Spleen (tissue), 11 donors: ENCODE measurements around the gene CIAO3. TPM values are rescaled to one million over a fixed set of nuclear protein-coding genes. Genes with fewer than 3 reads are reported as not detected.
A peak's percentile ranks its signal among the peaks of the same experiment; 100 is the strongest.

ENCODE experiments used
- DNase-seq: peaks from one replicate; pipeline ENCODE4 v3.0.0-alpha.2; 2020
- H3K27ac ChIP-seq, 8 donors: fragments of 200-600 bp; sonication (generic) in 7 of 8; 1 replicate in 4 of 8; 2 replicates in 4 of 8; pipeline versions ENCODE4 v1.5.0 to v1.8.0; 2016 to 2021; ENCODE audit warnings: inconsistent platforms in 4 of 8, mild to moderate bottlenecking in 4 of 8, moderate library complexity in 1 of 8
- H3K27me3 ChIP-seq, 7 donors: fragments of 200-600 bp; sonication (generic) in 6 of 7; replicated peaks in 1 of 7; 1 replicate in 4 of 7; 2 replicates in 3 of 7; pipeline versions ENCODE4 v1.5.0 to v1.8.0; 2016 to 2021; ENCODE audit warnings: inconsistent platforms in 3 of 7, mild to moderate bottlenecking in 1 of 7
- H3K36me3 ChIP-seq, 6 donors: fragments of 200-600 bp; sonication (generic) in 5 of 6; 1 replicate in 4 of 6; 2 replicates in 2 of 6; pipeline versions ENCODE4 v1.5.0 to v1.8.0; 2016 to 2021; ENCODE audit warnings: inconsistent platforms in 2 of 6
- H3K4me1 ChIP-seq, 6 donors: fragments of 200-600 bp; sonication (generic) in 5 of 6; 1 replicate in 3 of 6; 2 replicates in 3 of 6; pipeline versions ENCODE4 v1.5.0 to v1.8.0; 2016 to 2021; ENCODE audit warnings: inconsistent platforms in 3 of 6
- H3K4me3 ChIP-seq, 8 donors: fragments of 200-600 bp; sonication (generic) in 7 of 8; 1 replicate in 4 of 8; 2 replicates in 4 of 8; pipeline versions ENCODE4 v1.5.0 to v1.8.0; 2016 to 2021; ENCODE audit warnings: inconsistent platforms in 4 of 8, mild to moderate bottlenecking in 4 of 8, moderate library complexity in 2 of 8
- H3K9me3 ChIP-seq, 8 donors: fragments of 200-600 bp; sonication (generic) in 7 of 8; 1 replicate in 4 of 8; 2 replicates in 4 of 8; pipeline versions ENCODE4 v1.5.0 to v1.8.0; 2016 to 2021; ENCODE audit warnings: inconsistent platforms in 4 of 8
- POLR2A ChIP-seq, 3 donors: fragments of 450-650 bp; IDR thresholded peaks; one replicate each; pipeline ENCODE4 v1.5.1; 2017; ENCODE audit warnings: antibody characterized with exemption in 3 of 3, mild to moderate bottlenecking in 1 of 3
- POLR2AphosphoS5 ChIP-seq, 3 donors: sonication (generic); formaldehyde crosslinking; IDR thresholded peaks; one replicate each; pipeline ENCODE4 v1.5.1; 2017; ENCODE audit warnings: antibody characterized with exemption in 3 of 3
- WGBS, 5 donors: extraction: QIAGEN DNeasy Blood & Tissue Kit in 3 of 5; methylation state at CpG; one replicate each; pipeline versions ENCODE4 v1.1.5 to v1.1.7; 2013 to 2018; 5-methylcytosine and 5-hydroxymethylcytosine counted together
- intact Hi-C: fragments of 100-400 bp; cut with DNase I; formaldehyde crosslinking; loops from one replicate; pipeline ENCODE4 v1.15.0; 2023; ENCODE audit warnings: low total_unique reads
- polyA plus RNA-seq, 3 donors: library from polyadenylated mRNA; stranded (reverse); fragments of 200-250 nt; gene quantifications; one replicate each; pipeline ENCODE4 v1.2.1, GENCODE V29; 2013
- total RNA-seq, 7 donors: library from RNA; depleted of rRNA in 3 of 7; stranded (reverse); fragments of >200 nt in 3 of 7; fragmentation: NEBNext Ultra II Directional in 4 of 7; extraction: Animal tissue kit (Norgen Biotek cat#: 25700) in 4 of 7; gene quantifications; one replicate each; pipeline versions ENCODE4 v1.1.0 to v1.2.1, GENCODE V29; 2016 to 2021
- TF ChIP-seq, protein P1 (sequence below), 11 experiments: fragments of 200-600 bp in 7 of 11; fragments of 450-650 bp in 4 of 11; sonication (generic) in 4 of 11; IDR thresholded peaks in 8 of 11; conservative IDR thresholded peaks in 3 of 11; 1 replicate in 7 of 11; 2 replicates in 4 of 11; pipeline versions ENCODE4 v1.4.0 to v1.8.0; 2016 to 2021; ENCODE audit warnings: antibody characterized with exemption in 11 of 11, inconsistent platforms in 4 of 11, mild to moderate bottlenecking in 1 of 11
- donor health status: healthy with polysubstance abuse.
- donor health status: DM: no; HTN: no; CAD: no; lungs with moderate emphysema.
- donor health status: DM: no; HTN: no; CAD: no.
- donor health status: Bipolar disorder and iron deficiency.
- donor health status: healthy.
- donor health status: DM: no; HTN: no; CAD: no.
- donor health status: DM: yes; HTN: yes; CAD: no.

CIAO3 gene
- total and polyA plus RNA-seq, 10 donors, result 24.9 to 80.4 (median 39.4) TPM

DNA sequence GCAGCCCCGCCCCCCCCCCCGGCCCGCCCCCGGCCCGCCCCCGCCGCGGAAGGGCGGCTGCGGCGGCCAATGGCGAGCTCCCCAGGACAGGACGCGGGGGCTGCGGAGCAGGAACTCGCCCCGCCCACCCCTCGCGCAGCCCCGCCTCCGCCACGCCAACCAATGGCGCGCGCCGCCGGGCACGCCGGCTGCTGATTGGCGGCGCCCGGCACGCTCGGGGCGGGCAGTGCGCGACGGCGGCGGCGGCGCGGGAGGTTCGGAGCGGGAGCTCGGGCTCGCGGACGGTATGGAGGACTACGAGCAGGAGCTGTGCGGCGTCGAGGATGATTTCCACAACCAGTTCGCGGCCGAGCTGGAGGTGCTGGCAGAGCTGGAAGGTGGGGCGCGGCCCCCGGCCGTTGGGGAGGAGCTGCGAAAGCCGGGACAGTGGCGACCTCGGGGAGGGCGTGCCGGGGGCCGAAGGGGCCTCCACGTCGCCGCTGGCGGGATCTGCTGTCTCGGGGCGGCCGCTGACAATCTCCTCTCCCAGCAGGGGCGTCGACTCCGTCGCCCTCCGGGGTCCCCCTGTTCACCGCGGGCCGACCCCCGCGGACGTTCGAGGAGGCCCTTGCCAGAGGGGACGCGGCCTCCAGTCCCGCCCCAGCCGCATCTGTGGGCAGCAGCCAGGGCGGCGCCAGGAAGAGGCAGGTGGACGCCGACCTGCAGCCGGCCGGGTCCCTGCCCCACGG, 47.8 kb upstream of the CIAO3 start, which contains the start of gene CHTF18:
Gene CHTF18 (plus strand): TSS at position 222 of the 728 bp plus-strand sequence. CDS start 65 bp downstream, at position 287.
- intact Hi-C loops, result loop anchor here (5.0 kb wide), 1 partner anchor 76 kb away; no protein-coding TSS in a partner anchor
- peaks cover 0 to 3% (median 0%) of the 10 kb centered on the region in 7 donors for H3K27me3 ChIP-seq
- H3K4me3 ChIP-seq, result peak within 1 kb of the TSS; percentile 92 to 99 (median 97)
- TF ChIP-seq POLR2AphosphoS5 (IDR thresholded peaks at IDR 0.05), result peak; percentile 10 to 68 (median 65)
- TF ChIP-seq POLR2A (IDR thresholded peaks at IDR 0.05), result no peak
- peak; percentile 95 for DNase-seq
- peaks cover 0 to 63% (median 18%) of the 10 kb centered on the region in 6 donors for H3K36me3 ChIP-seq
- 0 to 1% (median 0%) methylated on average over 14 to 97 of the region's 97 CpGs for WGBS, 5 donors
- peak within 1 kb of the TSS; percentile 53 to 90 (median 78) for H3K27ac ChIP-seq
- peaks cover 17 to 45% (median 33%) of the 10 kb centered on the region in 6 donors for H3K4me1 ChIP-seq
- no peaks in the 10 kb centered on the region for H3K9me3 ChIP-seq

DNA sequence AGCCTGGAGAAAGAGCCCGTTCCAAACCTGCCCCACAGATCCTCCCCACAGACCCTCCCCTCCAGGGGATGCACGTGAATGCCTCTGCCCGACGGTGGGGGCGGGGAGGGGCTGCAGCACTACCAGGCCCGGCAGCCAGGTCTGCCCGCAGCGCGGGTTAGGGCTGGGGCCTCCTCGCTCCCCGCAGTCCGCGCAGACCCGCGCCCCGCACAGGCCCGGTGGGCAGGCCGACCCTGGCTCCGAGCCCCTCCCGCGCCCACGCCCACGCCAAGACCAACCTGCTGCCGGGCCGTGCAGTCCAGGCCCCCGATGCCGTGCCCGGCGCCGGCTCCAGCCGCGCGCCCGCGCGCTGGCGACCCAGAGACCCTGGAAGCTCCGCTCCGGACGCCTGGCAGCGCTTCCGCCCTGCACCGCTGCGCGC, 47.2 kb upstream of the CIAO3 start, which contains the start of gene RPUSD1:
Gene RPUSD1 (minus strand): TSS at position 404 of the 421 bp plus-strand sequence. CDS start 644 bp downstream, outside the sequence.
- Histone ChIP-seq H3K27ac (peak within 1 kb of the TSS; percentile 53 to 90 (median 78)), H3K9me3 (no peaks in the 10 kb centered on the region), H3K4me1 (peaks cover 17 to 45% (median 33%) of the 10 kb centered on the region in 6 donors), H3K27me3 (peaks cover 0 to 9% (median 3%) of the 10 kb centered on the region in 7 donors), H3K36me3 (peaks cover 0 to 57% (median 15%) of the 10 kb centered on the region in 6 donors), H3K4me3 (peak within 1 kb of the TSS; percentile 92 to 99 (median 97))
- intact Hi-C loops, result loop anchor here (5.0 kb wide), 1 partner anchor 76 kb away; no protein-coding TSS in a partner anchor
- no peak for DNase-seq
- WGBS, 5 donors, result 0 to 2% (median 1%) methylated on average over 10 to 45 of the region's 45 CpGs
- TF ChIP-seq, protein P1, sequence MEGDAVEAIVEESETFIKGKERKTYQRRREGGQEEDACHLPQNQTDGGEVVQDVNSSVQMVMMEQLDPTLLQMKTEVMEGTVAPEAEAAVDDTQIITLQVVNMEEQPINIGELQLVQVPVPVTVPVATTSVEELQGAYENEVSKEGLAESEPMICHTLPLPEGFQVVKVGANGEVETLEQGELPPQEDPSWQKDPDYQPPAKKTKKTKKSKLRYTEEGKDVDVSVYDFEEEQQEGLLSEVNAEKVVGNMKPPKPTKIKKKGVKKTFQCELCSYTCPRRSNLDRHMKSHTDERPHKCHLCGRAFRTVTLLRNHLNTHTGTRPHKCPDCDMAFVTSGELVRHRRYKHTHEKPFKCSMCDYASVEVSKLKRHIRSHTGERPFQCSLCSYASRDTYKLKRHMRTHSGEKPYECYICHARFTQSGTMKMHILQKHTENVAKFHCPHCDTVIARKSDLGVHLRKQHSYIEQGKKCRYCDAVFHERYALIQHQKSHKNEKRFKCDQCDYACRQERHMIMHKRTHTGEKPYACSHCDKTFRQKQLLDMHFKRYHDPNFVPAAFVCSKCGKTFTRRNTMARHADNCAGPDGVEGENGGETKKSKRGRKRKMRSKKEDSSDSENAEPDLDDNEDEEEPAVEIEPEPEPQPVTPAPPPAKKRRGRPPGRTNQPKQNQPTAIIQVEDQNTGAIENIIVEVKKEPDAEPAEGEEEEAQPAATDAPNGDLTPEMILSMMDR (IDR thresholded peaks at IDR 0.05 in 8 of 11, conservative IDR thresholded peaks at IDR 0.05 in 3 of 11), result peak in 4 of 11 experiments; percentile 7 to 19 (median 14)
- peak in 2 of 3 donors; percentile 50 to 68 for TF ChIP-seq POLR2AphosphoS5 (IDR thresholded peaks at IDR 0.05)
- TF ChIP-seq POLR2A (IDR thresholded peaks at IDR 0.05), result peak in 1 of 3 donors; percentile 36

DNA sequence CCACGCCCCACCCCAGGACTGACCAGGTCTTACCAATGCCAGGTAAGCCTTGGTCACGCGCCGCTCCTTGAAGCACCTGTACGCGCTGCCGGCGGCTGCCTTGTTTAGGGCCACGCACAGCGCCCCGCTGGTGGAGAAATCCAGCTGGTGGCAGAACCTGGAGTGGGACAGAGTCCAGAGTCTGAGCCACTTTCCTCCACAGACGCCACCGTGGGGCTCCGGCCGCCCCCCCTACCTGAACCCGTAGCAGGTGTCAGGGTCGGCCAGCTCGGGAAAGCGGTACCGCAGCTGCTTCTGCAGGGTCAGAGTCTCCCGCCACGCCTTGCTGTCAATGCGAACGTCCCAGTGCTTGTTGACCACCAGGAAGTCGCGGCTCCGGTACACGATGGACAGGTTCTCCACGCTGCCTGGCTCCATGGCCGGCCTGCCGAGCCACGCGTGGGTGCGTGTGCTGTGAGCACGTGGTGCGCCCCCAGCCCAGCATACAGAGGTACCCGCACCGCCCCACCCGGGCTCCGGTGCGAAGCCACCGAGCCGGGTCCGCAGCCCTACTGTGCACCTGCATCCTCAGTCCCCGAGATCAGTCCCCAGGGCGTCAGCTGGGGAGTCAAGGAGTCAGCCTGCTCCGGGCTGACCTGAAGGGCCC, 46.6 kb upstream of the CIAO3 start:
- 40 to 64% (median 43%) methylated on average over 9 to 47 of the region's 47 CpGs for WGBS, 5 donors
- TF ChIP-seq POLR2A (IDR thresholded peaks at IDR 0.05) (no peak), POLR2AphosphoS5 (IDR thresholded peaks at IDR 0.05) (no peak)
- TF ChIP-seq, protein P1 (IDR thresholded peaks at IDR 0.05 in 8 of 11, conservative IDR thresholded peaks at IDR 0.05 in 3 of 11), result no peak
- peaks cover 0 to 15% (median 9%) of the 10 kb centered on the region in 7 donors for H3K27me3 ChIP-seq
- intact Hi-C loops, result loop anchor here (5.0 kb wide), 1 partner anchor 75 kb away; no protein-coding TSS in a partner anchor
- peak overlapping the region; percentile 92 to 99 (median 97) for H3K4me3 ChIP-seq
- no peaks in the 10 kb centered on the region for H3K9me3 ChIP-seq
- peak overlapping the region; percentile 53 to 90 (median 78) for H3K27ac ChIP-seq
- peak; percentile 85 for DNase-seq
- peaks cover 17 to 45% (median 33%) of the 10 kb centered on the region in 6 donors for H3K4me1 ChIP-seq
- peaks cover 0 to 51% (median 13%) of the 10 kb centered on the region in 6 donors for H3K36me3 ChIP-seq
